OCI-M2 (cell line): ENCODE measurements around the gene TRAK1.
"Not testable (repeated sequence)": the region's sequence is repeated elsewhere in the genome, so short reads cannot be mapped to it uniquely, and the experiment has no call there.

Source experiments
- DNase-seq: peaks from one replicate; lab custom pipeline; 2025; ENCODE audit not compliant: unreplicated experiment; lab: John Stamatoyannopoulos, UW

TRAK1 gene, protein sequence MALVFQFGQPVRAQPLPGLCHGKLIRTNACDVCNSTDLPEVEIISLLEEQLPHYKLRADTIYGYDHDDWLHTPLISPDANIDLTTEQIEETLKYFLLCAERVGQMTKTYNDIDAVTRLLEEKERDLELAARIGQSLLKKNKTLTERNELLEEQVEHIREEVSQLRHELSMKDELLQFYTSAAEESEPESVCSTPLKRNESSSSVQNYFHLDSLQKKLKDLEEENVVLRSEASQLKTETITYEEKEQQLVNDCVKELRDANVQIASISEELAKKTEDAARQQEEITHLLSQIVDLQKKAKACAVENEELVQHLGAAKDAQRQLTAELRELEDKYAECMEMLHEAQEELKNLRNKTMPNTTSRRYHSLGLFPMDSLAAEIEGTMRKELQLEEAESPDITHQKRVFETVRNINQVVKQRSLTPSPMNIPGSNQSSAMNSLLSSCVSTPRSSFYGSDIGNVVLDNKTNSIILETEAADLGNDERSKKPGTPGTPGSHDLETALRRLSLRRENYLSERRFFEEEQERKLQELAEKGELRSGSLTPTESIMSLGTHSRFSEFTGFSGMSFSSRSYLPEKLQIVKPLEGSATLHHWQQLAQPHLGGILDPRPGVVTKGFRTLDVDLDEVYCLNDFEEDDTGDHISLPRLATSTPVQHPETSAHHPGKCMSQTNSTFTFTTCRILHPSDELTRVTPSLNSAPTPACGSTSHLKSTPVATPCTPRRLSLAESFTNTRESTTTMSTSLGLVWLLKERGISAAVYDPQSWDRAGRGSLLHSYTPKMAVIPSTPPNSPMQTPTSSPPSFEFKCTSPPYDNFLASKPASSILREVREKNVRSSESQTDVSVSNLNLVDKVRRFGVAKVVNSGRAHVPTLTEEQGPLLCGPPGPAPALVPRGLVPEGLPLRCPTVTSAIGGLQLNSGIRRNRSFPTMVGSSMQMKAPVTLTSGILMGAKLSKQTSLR

DNA sequence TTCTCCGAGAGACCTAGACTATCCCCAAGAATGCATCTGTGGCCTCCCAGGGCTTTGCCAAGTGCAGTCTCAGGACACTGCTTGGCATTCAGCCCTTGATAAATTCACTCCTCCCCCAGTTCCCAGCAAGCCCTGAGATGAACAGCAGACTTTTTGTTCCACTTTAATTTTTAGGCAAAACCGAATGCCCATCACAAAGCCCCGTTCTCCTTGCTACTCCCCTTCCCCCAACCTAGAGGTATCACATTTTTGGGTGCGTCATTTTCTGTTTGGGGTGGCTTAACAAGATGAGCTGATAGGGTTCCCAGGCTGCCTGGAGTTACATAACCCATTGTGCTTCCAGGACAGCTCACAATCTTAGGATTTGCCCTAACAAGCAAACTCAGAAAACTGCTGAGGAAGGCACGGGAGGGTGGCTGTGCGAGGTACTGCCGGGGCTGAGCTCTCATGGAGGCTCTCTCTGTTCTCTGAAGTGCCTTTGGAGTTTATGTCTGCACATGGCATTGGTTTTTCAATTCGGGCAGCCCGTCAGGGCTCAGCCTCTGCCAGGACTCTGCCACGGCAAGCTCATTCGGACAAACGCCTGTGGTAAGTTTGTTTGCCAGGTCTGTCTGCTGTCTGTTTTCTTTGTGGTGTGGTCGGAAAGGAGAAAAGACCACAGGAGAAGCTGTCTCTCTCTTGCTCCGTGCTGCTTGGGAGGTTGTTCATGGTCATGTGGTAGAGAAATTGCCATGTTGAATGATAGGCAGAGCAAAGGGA lies at the start of gene TRAK1:
Gene TRAK1 (plus strand): TSS at position 385 of the 759 bp plus-strand sequence. CDS start 113 bp downstream, at position 498.
- no peak for DNase-seq

DNA sequence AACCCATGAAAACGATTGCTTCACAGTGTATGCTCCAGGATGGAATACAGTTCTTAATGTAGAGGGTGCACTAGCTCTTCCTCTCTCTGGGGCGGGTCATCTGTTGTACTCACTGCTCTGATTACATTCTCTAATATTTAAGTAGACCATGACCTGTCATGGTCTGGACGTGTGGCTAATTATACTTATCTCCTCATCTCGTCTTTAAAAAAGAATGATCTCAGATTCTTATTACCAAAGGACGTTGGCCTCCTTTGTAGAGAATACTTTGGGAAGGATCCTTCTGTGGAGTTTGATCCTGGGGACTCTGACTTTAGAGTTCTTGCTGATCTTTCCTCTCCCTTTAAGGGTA lies 48.4 kb upstream of the TRAK1 start:
- DNase-seq = no peak

DNA sequence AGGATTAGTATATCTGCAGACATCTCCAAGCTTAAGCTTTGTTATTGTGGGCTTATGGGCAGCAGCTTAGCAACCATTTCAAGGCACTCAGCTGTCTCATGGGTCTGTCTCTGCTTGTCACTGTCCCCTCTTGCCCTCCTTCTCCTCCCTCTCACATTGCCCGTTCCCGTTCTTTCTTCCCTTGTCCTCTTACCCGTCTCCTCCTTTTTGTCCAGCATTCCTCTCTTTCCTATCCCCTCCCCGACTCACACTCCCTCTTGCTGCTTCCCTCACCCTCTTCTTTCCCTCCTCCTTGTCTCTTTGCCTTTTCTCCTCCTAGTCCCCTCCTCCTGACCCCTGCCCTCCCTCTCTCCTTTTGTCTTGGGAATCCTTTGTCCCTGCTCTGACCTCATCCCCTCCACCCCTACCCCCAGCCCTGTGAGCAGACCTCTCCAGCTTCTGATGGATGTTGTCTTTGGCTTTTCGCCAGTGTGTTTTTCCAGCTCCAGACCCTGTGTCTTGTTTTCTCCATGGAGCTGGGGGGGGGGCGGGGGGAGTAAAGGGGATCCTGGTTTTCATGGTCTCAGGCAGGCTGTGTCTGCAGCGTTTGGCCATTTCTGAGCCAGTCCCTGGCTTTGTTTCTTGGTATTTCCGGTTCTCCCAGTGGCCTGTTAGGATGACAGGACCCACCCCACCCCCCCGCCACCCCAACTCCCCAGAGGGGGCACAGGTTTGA lies 47.9 kb upstream of the TRAK1 start:
- no peak for DNase-seq

DNA sequence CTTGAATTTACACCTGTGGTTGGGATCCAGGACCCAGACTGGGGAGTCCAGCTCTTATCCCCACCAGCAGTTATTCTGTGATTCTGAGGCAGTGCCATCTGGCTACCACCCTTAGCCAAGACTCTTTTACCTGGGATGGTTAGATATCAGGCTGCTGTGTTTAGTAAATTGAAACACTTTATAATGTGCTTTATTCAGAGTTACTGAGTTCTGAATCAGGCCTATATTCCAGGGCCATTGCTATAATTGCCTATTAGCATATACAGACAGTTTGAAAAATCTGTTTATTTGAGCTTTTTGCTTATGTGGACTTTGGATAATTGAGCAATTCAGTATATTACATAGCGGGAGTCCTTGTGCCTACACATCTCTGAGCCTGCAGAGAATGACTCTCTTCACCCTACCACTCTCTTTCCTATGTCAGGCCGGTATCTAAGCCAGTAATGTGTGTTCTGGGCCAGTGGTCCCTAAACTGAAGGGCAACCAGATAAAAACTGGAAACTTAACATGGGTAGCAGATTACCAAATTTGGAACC lies 45.4 kb upstream of the TRAK1 start:
- DNase-seq = no peak

DNA sequence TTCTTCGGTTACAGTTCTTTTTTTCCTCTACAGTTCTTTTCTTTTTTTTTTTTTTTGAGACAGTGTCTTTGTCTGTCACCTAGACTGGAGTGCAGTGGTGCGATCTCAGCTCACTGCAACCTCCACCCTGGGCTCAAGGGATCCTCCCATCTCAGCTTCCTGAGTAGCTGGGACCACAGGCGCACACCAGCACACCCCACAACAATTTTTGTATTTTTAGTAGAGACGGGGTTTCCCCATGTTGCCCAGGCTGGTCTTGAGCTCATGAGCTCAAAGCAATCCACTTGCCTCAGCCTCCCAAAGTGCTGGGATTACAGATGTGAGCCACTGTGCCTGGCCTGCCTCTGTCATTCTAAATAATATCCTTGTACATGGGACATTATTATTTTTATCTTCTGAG lies 42.6 kb upstream of the TRAK1 start:
- DNase-seq = not testable (repeated sequence)

DNA sequence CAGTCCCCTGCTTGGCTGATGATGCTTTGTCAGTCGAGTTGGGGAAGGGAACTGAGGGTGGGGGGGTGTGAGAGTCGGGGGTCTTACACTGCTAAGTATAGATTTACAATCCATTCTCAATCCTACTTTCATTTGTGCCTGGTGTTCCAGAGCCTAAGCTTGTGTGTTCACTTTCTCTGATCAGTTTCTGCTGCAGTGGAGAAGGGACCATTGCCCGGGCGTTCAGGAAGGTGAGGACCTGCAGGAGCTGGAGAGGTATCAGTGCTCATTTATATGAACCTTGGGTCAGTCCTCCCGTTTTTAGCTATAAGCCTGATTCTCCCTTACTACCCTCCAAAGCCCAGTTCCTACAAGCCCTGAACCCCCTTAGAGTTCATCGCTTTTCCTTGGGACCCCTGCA lies 41.0 kb upstream of the TRAK1 start:
- DNase-seq = no peak

DNA sequence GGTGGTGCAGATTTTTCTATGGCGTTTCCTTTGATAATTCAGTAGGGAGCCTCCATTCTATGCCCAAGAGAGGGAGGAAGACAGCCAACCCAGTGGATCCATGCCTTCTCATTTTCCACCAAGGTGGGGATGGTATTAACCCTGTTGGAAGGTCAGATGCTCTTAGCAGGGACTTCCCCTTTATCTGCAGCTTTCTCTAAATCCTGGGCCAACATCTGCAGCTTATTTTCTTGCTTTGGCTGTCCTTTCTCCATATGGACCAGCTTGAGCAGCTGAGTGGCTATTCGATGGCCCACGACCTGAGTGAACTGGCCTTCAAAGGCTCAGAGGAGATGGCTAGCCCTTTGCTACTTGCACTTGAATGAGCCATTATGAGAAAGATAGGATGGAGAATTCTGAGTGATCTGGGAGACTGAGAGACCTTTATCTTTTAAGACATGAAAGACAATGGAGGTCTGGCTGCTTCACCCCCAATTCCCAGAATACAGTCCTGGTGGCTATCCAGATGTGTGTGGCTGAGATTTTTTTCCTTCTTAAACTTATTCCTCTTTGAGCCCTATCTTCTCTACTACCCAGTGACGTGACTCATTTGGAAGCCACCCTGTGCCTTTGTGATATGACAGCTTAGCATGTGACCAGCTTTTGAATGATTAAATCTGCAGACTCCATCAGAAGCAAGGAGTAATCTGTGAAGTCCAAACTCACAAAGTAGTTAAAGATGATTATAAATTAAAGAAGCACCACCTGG lies 39.6 kb upstream of the TRAK1 start:
- no peak for DNase-seq

DNA sequence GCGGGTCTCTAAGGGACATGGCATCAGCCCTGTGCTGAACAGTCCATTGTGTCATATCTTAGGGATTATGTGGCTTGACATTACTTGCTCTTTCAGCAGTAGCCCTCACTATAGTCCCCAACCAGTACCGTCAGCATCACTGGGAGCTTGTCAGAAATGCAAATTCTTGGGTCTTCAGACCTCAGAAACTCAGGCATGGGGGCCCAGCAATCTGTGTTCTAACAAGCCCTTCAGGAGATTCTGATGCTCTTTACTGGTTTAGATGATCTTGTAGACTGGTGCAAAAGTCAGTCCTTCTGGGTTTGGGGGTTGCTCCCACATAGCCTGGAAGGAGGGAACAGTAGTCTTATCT lies 39.0 kb upstream of the TRAK1 start:
- DNase-seq = no peak

DNA sequence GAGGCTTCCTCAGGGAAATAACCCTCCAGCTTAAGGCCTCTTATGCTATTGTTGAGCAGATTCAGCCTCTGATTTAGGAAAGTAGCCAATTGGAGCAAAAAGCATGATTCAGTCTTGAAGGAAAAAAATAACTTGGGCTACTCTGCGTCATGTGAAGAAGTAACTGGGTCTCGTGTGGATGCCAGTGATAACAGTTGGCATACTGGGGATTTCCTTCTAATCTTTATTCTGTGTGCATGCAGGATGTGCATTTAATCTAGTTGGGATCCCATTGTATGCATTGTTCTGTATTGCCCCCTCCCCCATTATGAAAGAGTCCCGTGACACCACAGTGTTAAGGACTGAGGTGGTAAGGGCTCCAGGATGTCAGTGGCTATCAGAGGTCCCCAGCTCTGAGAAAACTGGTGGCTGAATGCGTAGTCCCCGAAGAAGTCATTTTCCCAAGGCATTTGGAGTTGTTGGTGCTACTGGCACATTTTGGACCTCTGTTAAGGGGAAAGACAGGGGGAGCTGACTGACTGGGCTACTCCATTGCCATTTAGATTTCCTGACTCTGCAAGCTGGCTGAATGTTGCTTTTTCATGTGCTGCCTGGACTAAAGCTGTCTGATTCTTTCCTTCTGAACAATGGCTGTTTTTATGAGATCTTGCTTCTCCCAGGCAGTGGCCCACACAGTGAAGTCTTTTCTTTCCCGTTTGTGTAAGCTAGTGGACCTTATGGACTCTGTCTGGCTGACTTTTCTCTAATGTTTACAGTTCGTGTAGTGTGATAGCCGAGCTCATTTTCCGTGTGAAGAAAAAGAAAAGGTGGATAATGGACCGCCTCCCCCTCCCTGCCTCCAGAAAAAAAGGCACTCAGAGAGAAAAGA lies 38.4 kb upstream of the TRAK1 start:
- no peak for DNase-seq

DNA sequence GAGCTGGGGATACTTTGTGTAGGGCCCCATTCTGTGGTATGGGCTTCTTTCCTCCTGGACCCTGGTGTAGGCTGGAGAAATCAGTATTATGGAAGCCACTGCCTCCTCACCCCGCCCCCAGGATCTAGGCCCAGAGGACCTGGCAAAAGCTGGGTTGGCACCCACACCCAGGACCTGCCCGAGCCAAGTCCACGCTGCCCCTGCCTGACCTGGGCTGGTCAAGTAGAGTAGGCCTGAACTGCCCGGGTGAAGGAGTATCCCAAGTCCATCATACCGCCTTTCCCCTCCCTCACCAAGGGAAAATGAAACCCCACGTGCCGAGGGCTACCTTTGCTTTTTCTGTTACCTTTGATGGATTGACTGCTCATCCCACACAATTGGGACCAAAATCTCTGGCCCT lies 37.7 kb upstream of the TRAK1 start:
- no peak for DNase-seq

DNA sequence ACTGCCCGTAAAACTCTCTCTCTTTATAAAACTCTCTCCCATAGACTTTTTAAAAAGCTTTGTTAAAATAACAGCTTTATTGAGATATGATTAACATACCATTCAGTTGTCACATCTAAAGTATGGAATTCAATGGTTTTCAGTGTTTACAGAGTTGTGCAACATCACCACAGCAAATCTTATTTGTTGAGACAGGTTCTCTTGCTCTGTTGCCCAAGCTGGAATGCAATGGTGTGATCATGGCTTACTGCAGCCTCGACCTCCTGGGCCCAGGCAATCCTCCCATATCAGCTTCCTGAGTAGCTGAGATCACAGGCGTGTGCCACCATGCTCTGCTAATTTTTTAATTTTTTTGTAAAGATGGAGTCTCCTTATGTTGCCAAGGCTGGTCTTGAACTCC lies 35.9 kb upstream of the TRAK1 start:
- DNase-seq = no peak

DNA sequence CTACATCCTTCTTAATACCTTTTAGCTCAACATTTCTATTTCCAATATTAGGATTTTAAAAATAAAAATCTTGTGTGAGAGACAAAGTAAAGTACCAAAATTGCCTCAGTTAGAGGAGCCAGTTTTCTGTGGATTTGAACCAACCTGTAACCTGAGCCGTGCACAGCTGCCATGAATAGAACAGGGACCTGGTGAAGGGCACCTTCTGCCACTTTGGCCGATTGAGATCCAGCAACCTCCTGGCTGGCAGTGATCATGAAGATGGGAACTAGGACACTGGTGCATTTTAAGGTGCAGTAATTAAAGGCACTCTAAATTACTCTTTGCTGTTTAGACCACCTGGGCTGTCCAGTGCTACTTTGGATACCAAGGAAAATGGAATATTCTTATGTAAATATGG lies 34.3 kb upstream of the TRAK1 start:
- no peak for DNase-seq

DNA sequence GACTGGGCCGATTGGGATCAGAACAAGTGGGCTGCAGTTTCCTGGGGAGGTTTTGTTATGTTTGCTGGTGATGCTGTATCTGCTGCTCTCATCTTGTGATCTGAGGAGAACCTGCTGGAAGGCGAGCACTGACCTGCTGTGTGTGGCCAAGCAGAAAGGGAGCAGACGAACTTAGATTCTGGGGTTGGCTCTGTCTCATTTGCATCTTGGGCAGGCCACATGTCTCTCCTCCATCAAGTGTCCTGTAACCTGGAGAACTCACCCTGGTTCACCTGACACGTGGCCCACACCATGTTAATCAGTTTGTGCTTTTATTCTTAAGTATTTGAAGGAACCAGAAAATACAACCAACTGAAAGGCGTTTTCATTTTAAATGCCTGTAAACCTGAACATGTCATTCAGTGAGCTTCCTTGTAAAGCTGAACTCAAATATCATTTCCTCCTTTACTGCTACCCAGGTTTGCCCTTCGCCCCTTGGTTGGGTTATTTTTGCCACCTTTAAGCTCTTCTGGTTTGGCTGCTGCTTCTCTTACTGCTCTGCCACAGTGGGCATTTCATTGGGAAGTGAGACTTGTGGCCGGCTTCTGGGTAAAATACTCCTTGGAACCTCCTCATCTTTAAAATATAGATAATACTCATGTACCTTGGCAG lies 33.5 kb upstream of the TRAK1 start:
- no peak for DNase-seq

DNA sequence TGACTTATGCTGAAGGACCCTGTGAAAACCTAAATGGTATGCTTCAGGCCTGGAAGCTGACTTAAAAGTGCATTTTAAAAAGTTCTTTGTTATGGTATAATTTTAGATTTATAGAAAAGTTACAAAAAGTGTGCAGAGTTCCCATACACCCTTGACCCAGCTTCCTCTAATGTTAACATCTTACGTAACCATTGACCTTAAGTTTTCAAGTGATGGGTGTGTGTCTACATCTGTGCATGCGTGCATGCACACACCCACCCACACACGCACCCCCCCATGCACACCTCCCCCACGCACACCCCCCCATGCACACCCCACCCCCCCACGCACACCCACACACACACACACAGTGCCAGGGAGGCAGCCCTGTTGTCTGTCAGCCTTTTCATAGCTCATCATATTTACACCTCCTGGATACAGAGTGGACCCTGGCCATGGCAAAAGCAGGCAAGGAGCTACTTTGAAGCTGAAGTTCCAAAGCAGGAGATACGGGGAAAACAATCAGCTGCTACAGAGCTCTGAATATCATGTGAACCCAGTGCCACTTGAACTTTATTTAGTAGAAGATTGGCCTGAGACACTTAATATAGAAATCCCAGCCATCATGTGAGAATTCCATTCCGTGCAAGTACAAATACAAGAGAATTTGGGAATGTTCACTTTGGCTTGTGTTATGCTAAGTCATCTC lies 30.0 kb upstream of the TRAK1 start:
- DNase-seq = no peak

DNA sequence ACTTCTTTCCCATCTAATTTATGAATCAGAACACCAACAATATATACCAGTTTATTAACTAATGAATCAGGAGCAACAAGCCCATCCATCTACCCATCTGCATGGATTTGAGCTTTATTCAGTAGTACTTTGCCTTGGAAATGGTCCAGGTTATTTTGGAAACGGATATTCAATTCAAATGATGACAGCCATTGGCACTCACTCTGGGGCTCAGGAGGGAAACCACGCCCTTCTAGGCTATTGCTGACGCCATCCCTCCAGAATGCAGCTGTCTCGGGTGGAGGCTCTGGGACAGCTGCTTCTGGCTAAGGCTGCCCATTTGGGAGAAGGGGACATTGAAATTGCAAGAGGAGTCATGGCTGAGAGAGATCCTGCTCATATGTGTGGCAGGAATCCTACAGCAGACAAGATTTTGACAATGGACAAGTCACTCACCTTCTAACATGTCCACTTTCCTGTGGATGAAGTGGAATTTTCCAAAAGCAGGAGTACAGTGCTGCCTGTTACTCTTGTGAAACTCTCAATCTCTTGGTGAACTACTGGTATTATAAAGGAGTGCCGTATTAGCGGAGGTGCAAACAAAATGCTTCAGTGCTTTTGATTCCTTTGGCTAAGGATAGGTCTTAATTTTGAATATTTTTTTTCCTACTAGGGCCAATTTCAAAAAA lies 29.3 kb upstream of the TRAK1 start:
- DNase-seq = no peak

DNA sequence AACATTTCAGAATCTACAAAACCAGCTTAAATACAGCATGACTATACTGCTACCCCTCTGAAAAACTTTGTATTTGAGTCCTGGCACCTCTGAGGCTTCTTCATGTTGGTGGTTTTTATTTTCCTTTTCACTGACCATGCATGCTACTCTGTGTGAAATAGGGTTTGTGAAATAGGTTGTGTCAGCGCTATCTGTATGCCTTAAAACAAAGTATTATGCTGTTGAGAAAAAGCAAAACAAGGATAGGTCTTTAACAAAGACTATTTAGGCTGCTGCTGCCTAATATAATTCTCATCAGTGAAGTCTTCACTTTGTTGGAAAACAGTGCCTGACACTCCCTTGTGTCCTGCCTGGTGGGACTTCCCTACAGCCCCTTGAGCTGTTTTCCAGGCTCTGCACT lies 28.7 kb upstream of the TRAK1 start:
- no peak for DNase-seq

DNA sequence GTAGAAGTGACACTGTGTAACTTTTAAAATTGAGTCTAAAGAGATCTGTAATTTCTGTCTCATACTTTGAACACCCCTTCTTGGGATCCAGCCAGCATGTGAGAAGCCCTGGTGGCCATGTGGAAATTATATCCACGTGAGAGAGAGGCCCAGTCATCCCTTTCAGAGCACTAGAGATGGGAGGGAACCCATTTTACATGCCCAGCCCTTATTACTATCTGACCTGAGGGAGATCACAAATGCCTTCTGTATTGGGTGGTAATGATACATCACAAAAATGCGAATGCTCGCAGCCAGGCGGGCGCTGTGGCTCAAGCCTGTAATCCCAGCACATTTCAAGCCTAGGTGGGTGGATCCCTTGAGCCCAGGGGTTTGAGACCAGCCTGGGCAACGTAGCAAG lies 27.3 kb upstream of the TRAK1 start:
- no peak for DNase-seq
